ENCODE measurements around the gene SOCS2.
"Not testable (repeated sequence)": the region's sequence is repeated elsewhere in the genome, so short reads cannot be mapped to it uniquely, and the experiment has no call there.

Gene SOCS2, protein sequence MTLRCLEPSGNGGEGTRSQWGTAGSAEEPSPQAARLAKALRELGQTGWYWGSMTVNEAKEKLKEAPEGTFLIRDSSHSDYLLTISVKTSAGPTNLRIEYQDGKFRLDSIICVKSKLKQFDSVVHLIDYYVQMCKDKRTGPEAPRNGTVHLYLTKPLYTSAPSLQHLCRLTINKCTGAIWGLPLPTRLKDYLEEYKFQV

GRCh38 chr12:93571925-93572711 is at the start of gene SOCS2:
Gene SOCS2 (plus strand): TSS chr12:93572675. CDS start chr12:93572898, 223 bp downstream.
- DNase-seq: no peak

DNA sequence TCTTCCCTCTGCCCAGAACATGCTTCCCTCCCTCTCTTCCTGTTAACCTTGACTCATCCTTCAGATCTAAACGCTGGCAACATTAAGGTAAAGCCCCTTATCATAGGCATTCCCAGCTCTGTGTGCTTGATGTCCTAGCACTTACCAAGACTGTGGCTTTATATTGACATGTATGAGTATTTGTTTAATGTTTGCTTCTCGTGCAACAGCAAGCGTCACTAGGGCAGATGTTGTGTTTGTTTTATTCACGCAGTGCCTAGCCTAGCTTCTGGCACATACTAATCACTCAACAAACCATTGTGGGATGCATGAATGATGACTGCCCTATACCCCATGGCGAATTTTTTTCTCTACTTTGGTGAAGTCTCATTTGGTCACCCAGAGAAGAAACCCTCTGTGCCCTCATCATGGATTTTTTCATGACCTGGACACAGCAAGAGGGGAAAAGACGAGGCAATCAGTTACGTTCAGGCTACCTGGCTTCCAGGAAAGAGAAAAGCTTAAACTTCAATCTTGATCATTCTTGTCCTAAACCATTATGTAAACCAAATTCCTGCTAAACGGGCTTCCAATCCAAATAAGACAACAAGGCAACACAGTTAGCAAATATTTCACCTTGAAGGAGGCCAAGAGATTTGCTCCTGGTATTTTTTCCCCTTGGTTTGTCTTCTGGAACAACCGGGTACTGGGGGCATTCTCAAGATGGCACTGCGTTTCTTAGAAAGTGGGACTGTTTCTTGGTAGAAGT is 47.9 kb upstream of the SOCS2 start:
- DNase-seq: no peak

GRCh38 chr12:93526786-93527428 is 45.6 kb upstream of the SOCS2 start:
- no peak for DNase-seq

DNA sequence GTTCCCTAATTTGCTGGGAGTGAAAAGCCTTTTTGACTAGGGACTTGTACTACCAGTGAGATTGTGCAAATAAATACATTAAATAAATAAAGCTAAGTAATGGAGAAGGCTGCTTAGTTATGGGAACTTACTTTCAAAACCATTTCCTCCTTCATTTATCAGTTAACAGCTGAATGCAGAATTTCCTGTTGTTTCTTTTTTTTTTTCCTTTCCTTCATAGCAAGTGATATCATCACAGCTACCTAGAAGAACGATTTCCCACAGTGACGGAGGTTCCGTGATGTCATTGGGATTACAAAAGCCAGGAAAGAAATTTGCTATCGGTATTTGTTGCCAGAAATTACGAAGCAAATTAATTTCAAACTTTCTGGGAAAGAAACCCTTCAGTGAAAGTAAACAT is 42.1 kb upstream of the SOCS2 start:
- DNase-seq: no peak

DNA sequence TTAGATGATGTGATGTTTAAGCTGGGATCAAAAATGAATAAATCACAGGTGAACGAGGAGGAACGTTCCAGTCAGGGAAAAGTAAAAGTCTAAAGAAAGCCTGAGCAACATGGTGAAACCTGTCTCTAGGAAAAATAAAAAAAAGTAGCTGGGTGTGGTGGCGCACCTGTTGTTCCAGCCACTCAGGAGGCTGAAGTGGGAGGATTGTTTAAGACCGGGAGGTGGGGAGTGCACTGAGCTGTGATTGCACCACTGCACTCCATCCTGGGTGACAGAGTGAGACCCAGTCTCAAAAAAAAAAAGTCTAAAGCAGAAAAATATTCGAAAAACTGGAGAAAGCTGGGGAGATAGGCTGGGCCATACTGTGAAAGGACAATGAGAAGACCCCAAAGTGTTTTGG is 39.2 kb upstream of the SOCS2 start:
- no peak for DNase-seq

GRCh38 chr12:93536111-93536765 is 36.2 kb upstream of the SOCS2 start:
- DNase-seq: no peak

GRCh38 chr12:93536766-93537488 is 35.5 kb upstream of the SOCS2 start:
- DNase-seq: no peak

GRCh38 chr12:93537769-93538168 is 34.7 kb upstream of the SOCS2 start:
- no peak for DNase-seq

DNA sequence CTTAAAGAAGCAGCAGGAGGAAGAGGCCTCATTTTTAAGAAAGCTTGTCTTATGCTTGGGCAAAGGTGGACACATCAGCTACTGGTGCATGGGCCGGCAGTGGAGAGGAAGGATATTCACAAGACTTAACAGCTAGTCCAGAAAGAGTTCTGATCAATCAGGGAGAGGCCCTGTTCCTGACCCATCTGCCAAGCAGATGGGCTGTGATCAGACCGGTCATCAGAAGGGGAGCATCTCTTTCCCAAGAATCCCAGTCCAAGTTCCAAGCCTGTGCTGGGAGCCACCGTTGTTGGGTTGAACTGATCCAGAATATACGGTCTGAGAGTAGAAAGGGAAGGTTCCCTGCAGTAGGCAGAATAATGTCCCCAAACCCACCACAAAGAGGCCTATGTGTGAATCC is 32.7 kb upstream of the SOCS2 start:
- DNase-seq: no peak

- DNase-seq: no peak
Measured at GRCh38 chr12:93540466-93540865, 32.0 kb upstream of the SOCS2 start.

DNA sequence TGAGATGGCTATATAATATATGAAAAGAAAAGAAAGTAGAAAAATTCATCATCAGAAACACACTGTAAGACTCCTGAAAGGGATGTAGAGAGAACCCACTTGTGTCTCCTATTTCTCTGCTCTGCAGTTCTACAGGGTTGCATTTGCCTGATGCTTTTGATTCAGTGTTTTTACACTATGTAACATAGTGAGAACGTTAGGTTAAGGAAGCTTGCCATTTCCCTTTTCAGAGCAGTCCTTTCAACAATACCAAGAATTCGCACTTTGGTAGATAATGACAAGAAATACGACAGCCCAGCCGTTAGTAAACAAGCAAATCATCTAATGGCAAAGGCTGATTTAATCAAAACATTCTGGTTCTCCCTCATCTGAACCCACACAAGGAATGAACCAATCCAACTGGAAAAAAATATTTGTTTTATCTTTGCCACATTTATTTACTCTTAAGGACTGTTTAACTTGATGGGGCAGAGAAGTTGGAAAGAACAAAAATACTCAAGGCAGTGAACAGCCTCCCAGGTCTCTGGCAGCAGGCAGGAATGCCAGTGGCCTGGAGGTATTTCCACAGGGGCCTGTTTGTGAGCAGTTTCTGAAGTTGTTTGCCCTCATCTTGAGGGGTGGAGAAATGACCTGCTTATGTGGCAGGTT is 30.8 kb upstream of the SOCS2 start:
- no peak for DNase-seq

- no peak for DNase-seq
Measured at GRCh38 chr12:93547778-93548177, 24.7 kb upstream of the SOCS2 start.

GRCh38 chr12:93549174-93549573 is 23.3 kb upstream of the SOCS2 start:
- no peak for DNase-seq

GRCh38 chr12:93550748-93551611 is 21.5 kb upstream of the SOCS2 start:
- DNase-seq: no peak

- DNase-seq: no peak
Measured at GRCh38 chr12:93552427-93552826, 20.0 kb upstream of the SOCS2 start.

- not testable (repeated sequence) for DNase-seq
Measured at GRCh38 chr12:93557879-93558278, 14.6 kb upstream of the SOCS2 start.

DNA sequence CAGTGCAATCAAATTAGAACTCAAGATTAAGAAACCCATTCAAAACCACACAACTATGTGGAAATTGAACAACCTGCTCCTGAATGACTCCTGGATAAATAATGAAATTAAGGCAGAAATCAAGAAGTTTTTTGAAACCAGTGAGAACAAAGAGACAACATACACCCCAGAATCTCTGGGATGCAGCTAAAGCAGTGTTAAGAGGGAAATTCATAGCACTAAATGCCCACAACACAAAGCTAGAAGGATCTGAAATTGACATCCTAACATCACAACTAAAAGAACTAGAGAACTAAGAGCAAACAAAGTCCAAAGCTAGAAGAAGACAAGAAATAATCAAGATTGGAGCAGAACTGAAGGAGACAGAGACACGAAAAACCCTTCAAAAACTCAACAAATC is 13.8 kb upstream of the SOCS2 start:
- DNase-seq: not testable (repeated sequence)

DNA sequence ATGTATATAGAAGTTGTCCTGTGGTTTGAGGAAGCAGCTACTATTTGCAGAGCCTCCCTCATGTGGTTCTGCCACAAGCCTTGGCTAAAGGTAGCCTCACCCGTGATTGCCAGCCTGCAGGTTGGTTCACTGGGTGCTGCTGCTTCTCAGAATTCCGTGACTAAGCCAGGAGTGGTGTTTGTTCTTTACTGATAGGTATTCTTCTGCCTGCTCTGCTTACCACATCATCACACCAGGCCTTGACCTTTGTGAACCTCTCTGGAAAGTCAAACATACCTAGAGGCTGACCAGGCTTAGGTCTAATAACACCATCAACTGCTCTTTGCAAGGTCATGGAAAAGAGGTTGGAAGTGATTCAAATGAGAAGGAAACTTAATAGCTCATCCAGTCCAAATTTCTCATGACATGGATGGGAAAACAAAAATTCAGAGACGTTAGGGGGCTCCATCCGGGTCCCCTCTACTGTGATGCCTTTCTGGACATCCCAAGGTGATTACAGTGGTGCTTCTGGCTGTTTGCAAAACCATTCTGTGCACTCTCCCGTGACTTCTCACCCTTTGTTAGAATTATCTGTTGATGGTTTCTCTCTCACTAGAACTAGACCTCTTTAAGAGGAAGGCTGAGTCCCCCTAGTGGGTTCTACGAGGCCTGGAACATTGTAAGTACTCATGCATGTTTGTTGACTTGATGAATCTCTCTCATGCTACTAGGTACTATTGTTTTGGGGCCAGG is 8.5 kb upstream of the SOCS2 start:
- DNase-seq: no peak

GRCh38 chr12:93565760-93566159 is 6.7 kb upstream of the SOCS2 start:
- DNase-seq: no peak

- DNase-seq: no peak
Measured at GRCh38 chr12:93567174-93567573, 5.3 kb upstream of the SOCS2 start.

Measured in DMS153 (cell line).